Spinal cord (tissue), 10 donors: ENCODE results near the gene SLC7A5. TPM values are rescaled to one million over a fixed set of nuclear protein-coding genes. Genes with fewer than 3 reads are reported as not detected.
"Not testable (repeated sequence)": the region's sequence is repeated elsewhere in the genome, so short reads cannot be mapped to it uniquely, and the experiment has no call there.

Source experiments
- DNase-seq, 6 donors: peaks; one replicate each; pipeline versions ENCODE4 v3.0.0 to v3.0.0-alpha.2; 2013 to 2015; ENCODE audit warnings: low spot score in 6 of 6, low read depth in 4 of 6
- H3K27ac ChIP-seq: one replicate; pipeline ENCODE4 v1.5.1; 2013; ENCODE audit warnings: low read depth, low read length, control low read depth
- H3K27me3 ChIP-seq: one replicate; pipeline ENCODE4 v1.6.1; 2013; ENCODE audit warnings: low read length; ENCODE audit not compliant: control insufficient read depth, insufficient read depth
- H3K36me3 ChIP-seq: one replicate; pipeline ENCODE4 v1.6.1; 2013; ENCODE audit warnings: low read length; ENCODE audit not compliant: control insufficient read depth, insufficient read depth
- H3K4me1 ChIP-seq: one replicate; pipeline ENCODE4 v1.6.1; 2013; ENCODE audit warnings: low read length; ENCODE audit not compliant: control insufficient read depth, insufficient read depth
- H3K4me3 ChIP-seq: one replicate; pipeline ENCODE4 v1.5.1; 2013; ENCODE audit warnings: low read depth, low read length, control low read depth
- H3K9me3 ChIP-seq: one replicate; pipeline ENCODE4 v1.6.1; 2013; ENCODE audit warnings: low read length; ENCODE audit not compliant: control insufficient read depth, insufficient read depth
- WGBS: methylation state at CpG from one replicate; pipeline ENCODE4 v1.1.5; 2013; ENCODE audit warnings: missing lambda C conversion rate; ENCODE audit not compliant: insufficient coverage; 5-methylcytosine and 5-hydroxymethylcytosine counted together
- polyA plus RNA-seq, 2 donors: library from polyadenylated mRNA; unstranded; fragments of 120-200 nt; gene quantifications; one replicate each; pipeline ENCODE4 v1.2.1, GENCODE V29; 2013; ENCODE audit not compliant: insufficient read length in 2 of 2
- total RNA-seq, 2 donors: library from RNA; depleted of rRNA in 1 of 2; stranded (reverse); fragments of 120-200 nt in 1 of 2; fragments of >200 nt in 1 of 2; gene quantifications; one replicate each; pipeline versions ENCODE4 v1.2.3 to v1.2.4, GENCODE V29; 2013 to 2014
- donor health status: healthy.

The SLC7A5 gene
- total and polyA plus RNA-seq, 4 donors = 16.6 to 112 (median 65.4) TPM

- no peak for DNase-seq
- Histone ChIP-seq H3K36me3 (no peaks in the 10 kb centered on the region), H3K27ac (no peak overlapping the region), H3K9me3 (peaks cover 2% of the 10 kb centered on the region), H3K4me3 (no peak overlapping the region), H3K4me1 (peaks cover 31% of the 10 kb centered on the region), H3K27me3 (no peaks in the 10 kb centered on the region)
- 72% methylated on average over 5 of the region's 5 CpGs for WGBS
Observed at GRCh38 chr16:87815567-87815966, 53.7 kb downstream of the SLC7A5 start.

- H3K27me3 ChIP-seq = no peaks in the 10 kb centered on the region
- no peak overlapping the region for H3K27ac ChIP-seq
- no peaks in the 10 kb centered on the region for H3K36me3 ChIP-seq
- peaks cover 1% of the 10 kb centered on the region for H3K9me3 ChIP-seq
- peak in 1 of 6 donors; percentile 45 for DNase-seq
- peaks cover 13% of the 10 kb centered on the region for H3K4me1 ChIP-seq
- H3K4me3 ChIP-seq = no peak overlapping the region
- WGBS = 39% methylated on average over 8 of the region's 10 CpGs
Observed at GRCh38 chr16:87812200-87812656, 57.1 kb downstream of the SLC7A5 start.

- H3K27me3 ChIP-seq, H3K27ac ChIP-seq, DNase-seq, H3K4me3 ChIP-seq, H3K9me3 ChIP-seq, H3K36me3 ChIP-seq: not testable (repeated sequence)
- peaks cover 20% of the 10 kb centered on the region for H3K4me1 ChIP-seq
- 80% methylated on average over 1 of the region's 1 CpG for WGBS
Observed at GRCh38 chr16:87811454-87811853, 57.9 kb downstream of the SLC7A5 start.

GRCh38 chr16:87809150-87809902 is 60.0 kb downstream of the SLC7A5 start:
- Histone ChIP-seq H3K4me1 (peaks cover 27% of the 10 kb centered on the region), H3K27me3 (no peaks in the 10 kb centered on the region), H3K36me3 (no peaks in the 10 kb centered on the region), H3K9me3 (no peaks in the 10 kb centered on the region), H3K4me3 (no peak overlapping the region), H3K27ac (no peak overlapping the region)
- no peak for DNase-seq
- WGBS = 76% methylated on average over 13 of the region's 15 CpGs

- WGBS = 92% methylated on average over 4 of the region's 6 CpGs
- no peaks in the 10 kb centered on the region for H3K9me3 ChIP-seq
- peaks cover 27% of the 10 kb centered on the region for H3K4me1 ChIP-seq
- DNase-seq = no peak
- H3K4me3 ChIP-seq = no peak overlapping the region
- H3K27ac ChIP-seq = no peak overlapping the region
- H3K27me3 ChIP-seq = no peaks in the 10 kb centered on the region
- H3K36me3 ChIP-seq = no peaks in the 10 kb centered on the region
Observed at GRCh38 chr16:87808108-87808507, 61.2 kb downstream of the SLC7A5 start.

- no peak overlapping the region for H3K4me3 ChIP-seq
- 21% methylated on average over 13 of the region's 25 CpGs for WGBS
- DNase-seq = peak in 2 of 6 donors; percentile 72 to 87
Observed at GRCh38 chr16:87806641-87807546, 62.4 kb downstream of the SLC7A5 start.

GRCh38 chr16:87806261-87806640 is 63.1 kb downstream of the SLC7A5 start:
- no peaks in the 10 kb centered on the region for H3K9me3 ChIP-seq

More at GRCh38 chr16:87806641-87807546, 62.4 kb downstream of the SLC7A5 start:
- Histone ChIP-seq H3K9me3 (no peaks in the 10 kb centered on the region), H3K27ac (no peak overlapping the region), H3K4me1 (peaks cover 20% of the 10 kb centered on the region), H3K36me3 (no peaks in the 10 kb centered on the region), H3K27me3 (no peaks in the 10 kb centered on the region)

GRCh38 chr16:87803385-87803784 is 65.9 kb downstream of the SLC7A5 start:
- Histone ChIP-seq H3K4me3 (no peak overlapping the region), H3K4me1 (peaks cover 17% of the 10 kb centered on the region), H3K27me3 (no peaks in the 10 kb centered on the region), H3K36me3 (no peaks in the 10 kb centered on the region), H3K9me3 (no peaks in the 10 kb centered on the region), H3K27ac (no peak overlapping the region)
- no peak for DNase-seq
- 89% methylated on average over 5 of the region's 5 CpGs for WGBS

More at GRCh38 chr16:87806261-87806640, 63.1 kb downstream of the SLC7A5 start:
- H3K27me3 ChIP-seq = no peaks in the 10 kb centered on the region
- H3K4me1 ChIP-seq = peaks cover 20% of the 10 kb centered on the region
- no peak for DNase-seq
- 57% methylated on average over 16 of the region's 16 CpGs for WGBS
- no peak overlapping the region for H3K4me3 ChIP-seq
- H3K27ac ChIP-seq = no peak overlapping the region
- H3K36me3 ChIP-seq = no peaks in the 10 kb centered on the region

GRCh38 chr16:87802670-87803069 is 66.6 kb downstream of the SLC7A5 start:
- Histone ChIP-seq H3K9me3 (no peaks in the 10 kb centered on the region), H3K4me1 (peaks cover 17% of the 10 kb centered on the region), H3K36me3 (no peaks in the 10 kb centered on the region), H3K27ac (no peak overlapping the region), H3K27me3 (no peaks in the 10 kb centered on the region), H3K4me3 (no peak overlapping the region)
- DNase-seq = peak in 1 of 6 donors; percentile 22
- WGBS = 73% methylated on average over 2 of the region's 8 CpGs
